Cardiac septum (tissue), 1 donor: ENCODE results near the gene ADCY5. TPM values are rescaled to one million over a fixed set of nuclear protein-coding genes. Genes with fewer than 3 reads are reported as not detected.

Experiments used
- DNase-seq: peaks from one replicate; pipeline ENCODE4 v3.0.0-alpha.2; 2020; ENCODE audit warnings: low spot score
- intact Hi-C: fragments of 100-400 bp; cut with DNase I; formaldehyde crosslinking; loops from one replicate; pipeline ENCODE4 v1.14.0; 2022
- total RNA-seq: library from RNA; stranded (reverse); fragmentation: NEBNext Ultra II Directional; extraction: Animal tissue kit (Norgen Biotek cat#: 25700); gene quantifications from one replicate; pipeline ENCODE4 v1.2.1, GENCODE V29; 2021
- donor health status: DM: no; HTN: no; CAD: no.

ADCY5 gene
- total RNA-seq, 1 donor from 2014 or later, result 192 TPM

GRCh38 chr3:123416173-123416572 lies 32.7 kb downstream of the ADCY5 start:
- no peak for DNase-seq
- intact Hi-C loops, result no loop called here

- no peak for DNase-seq
Observed at GRCh38 chr3:123414973-123415775, 33.7 kb downstream of the ADCY5 start.

GRCh38 chr3:123412811-123413604 lies 35.9 kb downstream of the ADCY5 start:
- no peak for DNase-seq
- intact Hi-C loops, result no loop called here

More at GRCh38 chr3:123414973-123415775, 33.7 kb downstream of the ADCY5 start:
- intact Hi-C loops, result no loop called here

DNA sequence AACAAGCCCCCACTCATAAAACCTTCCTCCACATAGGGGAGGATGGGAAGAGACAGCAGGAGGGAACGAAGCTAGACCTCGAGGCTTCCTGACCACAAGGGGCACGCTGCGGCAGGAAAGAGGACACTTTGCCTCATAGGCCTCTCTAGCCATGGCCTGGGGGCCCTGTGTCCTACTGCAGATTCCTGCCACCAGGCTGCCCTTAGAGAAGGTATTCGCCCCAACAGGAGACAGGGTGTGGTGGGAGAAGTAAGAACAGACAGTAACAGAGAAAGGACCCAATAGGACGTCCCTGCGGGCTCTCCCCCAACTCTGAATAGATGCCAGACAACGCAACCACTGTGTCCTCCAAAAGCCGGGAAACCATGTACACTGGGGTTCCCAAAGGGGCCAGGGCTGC lies 36.8 kb downstream of the ADCY5 start:
- intact Hi-C loops, result no loop called here
- DNase-seq, result no peak

- intact Hi-C loops, result no loop called here
- DNase-seq, result no peak
Observed at GRCh38 chr3:123411340-123412040, 37.4 kb downstream of the ADCY5 start.

- intact Hi-C loops, result no loop called here
- no peak for DNase-seq
Observed at GRCh38 chr3:123410149-123410515, 38.8 kb downstream of the ADCY5 start.

DNA sequence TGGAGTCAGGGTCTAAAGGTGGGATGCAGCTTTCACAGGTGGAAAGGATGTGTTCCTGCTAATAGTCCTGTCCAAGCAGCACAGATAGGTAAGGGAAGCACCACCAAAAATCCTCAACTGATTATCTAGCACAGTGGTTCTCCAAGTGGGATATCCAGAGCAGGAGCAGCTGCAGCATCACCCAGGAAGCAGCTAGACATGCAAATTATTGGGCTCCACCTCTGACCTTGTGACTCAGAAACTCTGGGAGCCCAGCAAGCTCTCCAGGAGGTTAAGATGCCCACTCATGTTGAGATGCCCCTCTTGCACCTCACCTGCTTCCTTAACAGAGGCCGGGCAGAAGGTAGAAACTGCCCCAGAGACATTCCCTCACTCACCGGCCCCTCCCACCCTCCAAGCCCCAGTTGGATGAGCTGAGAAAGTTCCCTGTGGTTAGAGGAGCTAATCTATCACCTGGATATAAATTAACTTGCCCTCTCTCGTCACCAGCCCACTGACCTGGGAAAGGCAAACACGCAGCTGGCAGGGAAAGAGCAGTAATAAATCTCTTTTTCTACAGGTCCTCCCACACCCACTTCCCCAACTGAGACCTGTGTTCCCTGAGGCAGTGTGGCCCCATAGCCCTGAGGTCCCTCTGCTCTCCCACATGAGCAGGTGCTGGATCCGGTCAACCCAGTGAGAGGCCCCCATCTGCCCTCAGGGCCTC lies 39.3 kb downstream of the ADCY5 start:
- no peak for DNase-seq
- intact Hi-C loops, result no loop called here

GRCh38 chr3:123406598-123406997 lies 42.3 kb downstream of the ADCY5 start:
- intact Hi-C loops, result no loop called here

GRCh38 chr3:123405936-123406510 lies 42.9 kb downstream of the ADCY5 start:
- intact Hi-C loops, result no loop called here
- no peak for DNase-seq

More at GRCh38 chr3:123406598-123406997, 42.3 kb downstream of the ADCY5 start:
- peak; percentile 92 for DNase-seq

GRCh38 chr3:123405021-123405420 lies 43.9 kb downstream of the ADCY5 start:
- no peak for DNase-seq
- intact Hi-C loops, result no loop called here

GRCh38 chr3:123404391-123404790 lies 44.5 kb downstream of the ADCY5 start:
- intact Hi-C loops, result loop anchor here (5.0 kb wide), 1 partner anchor 72 kb away; no protein-coding TSS in a partner anchor

GRCh38 chr3:123401836-123402530 lies 46.9 kb downstream of the ADCY5 start:
- intact Hi-C loops, result loop anchor here (2.0 to 5.0 kb wide), 3 partner anchors 45 to 70 kb away; no protein-coding TSS in a partner anchor
- peak; percentile 87 for DNase-seq

More at GRCh38 chr3:123404391-123404790, 44.5 kb downstream of the ADCY5 start:
- no peak for DNase-seq

- no peak for DNase-seq
- intact Hi-C loops, result loop anchor here (2.0 to 5.0 kb wide), 2 partner anchors 47 to 68 kb away; no protein-coding TSS in a partner anchor
Observed at GRCh38 chr3:123400169-123400568, 48.7 kb downstream of the ADCY5 start.

GRCh38 chr3:123399653-123400052 lies 49.2 kb downstream of the ADCY5 start:
- no peak for DNase-seq
- intact Hi-C loops, result loop anchor here (2.0 to 5.0 kb wide), 2 partner anchors 47 to 67 kb away; no protein-coding TSS in a partner anchor

DNA sequence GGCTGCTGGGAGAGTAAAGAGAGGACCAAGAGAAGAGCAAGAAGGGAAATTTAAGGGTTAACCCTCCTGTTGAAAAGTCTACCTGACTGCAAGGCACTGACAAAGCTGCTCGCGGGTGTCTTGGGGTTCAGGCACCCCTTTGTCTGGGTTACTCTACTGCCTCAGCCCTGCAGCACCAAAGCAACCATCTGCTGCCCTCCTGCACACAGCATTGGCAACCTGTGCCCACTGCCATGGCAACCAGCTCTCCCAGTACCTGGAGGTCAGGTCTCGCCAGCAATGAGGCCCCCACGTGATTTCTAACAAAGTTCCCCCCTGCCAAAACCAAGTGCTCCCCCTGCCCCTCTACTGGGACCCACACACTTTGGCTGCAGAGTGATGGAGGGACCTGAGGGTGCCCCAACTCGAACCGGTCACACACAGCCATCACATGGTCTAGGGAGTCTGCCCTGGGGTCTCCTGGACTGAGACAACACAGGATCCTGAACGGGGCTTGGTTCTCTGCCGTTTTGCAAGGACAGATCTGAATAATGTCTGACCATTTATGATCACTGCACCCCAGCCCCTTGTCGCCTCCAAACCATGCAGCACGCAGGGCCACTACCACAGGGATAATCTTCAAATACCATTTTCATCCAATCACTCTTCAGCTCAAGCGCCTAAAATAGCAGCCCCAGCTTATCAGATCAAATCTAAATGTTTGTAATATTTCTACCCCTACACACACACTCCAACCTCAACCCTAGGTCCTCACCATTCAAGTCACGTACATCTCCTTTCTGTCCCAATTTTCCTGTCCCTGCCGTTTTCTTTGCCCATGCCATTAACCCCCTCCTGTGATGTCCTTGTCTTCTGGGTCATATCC lies 50.7 kb downstream of the ADCY5 start:
- intact Hi-C loops, result no loop called here
- DNase-seq, result no peak

DNA sequence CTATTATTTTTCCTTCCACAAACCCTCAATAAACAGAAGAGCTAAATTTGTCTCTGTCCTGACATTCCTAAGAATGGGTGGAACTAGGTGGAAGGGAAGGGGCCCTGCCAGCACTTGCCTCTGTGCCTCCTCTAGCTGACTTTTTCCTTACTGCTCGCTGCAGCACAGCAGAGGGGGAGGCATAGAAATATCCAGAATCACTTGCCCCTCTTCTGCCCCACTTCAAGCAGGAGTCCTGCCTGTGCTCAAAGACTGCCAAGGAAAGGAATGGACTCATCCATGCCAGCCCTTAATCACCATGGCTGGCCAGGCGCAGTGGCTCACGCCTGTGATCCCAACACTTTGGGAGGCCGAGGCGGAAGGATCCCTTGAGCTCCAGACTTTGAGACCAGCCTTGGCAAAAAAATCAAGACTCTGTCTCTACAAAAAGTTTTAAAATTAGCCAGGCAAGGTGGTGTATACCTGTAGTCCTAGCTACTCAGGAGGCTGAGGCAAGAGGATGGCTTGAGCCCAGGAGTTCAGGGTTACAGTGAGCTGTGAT lies 51.8 kb downstream of the ADCY5 start:
- intact Hi-C loops, result no loop called here
- DNase-seq, result no peak
